Stomach (tissue), 4 donors: ENCODE results near the gene TMEM254.

ENCODE experiments used
- POLR2A ChIP-seq, 4 donors: fragments of 450-650 bp; IDR thresholded peaks; one replicate each; pipeline ENCODE4 v1.6.1; 2016; ENCODE audit warnings: antibody characterized with exemption in 4 of 4, control low read depth in 2 of 4, mild to moderate bottlenecking in 1 of 4, moderate library complexity in 1 of 4
- TF ChIP-seq, protein P1 (sequence below), 7 experiments: fragments of 450-650 bp in 4 of 7; fragments of 200-600 bp in 3 of 7; sonication (generic) in 3 of 7; IDR thresholded peaks; one replicate each; pipeline ENCODE4 v1.5.1; 2016 to 2019; ENCODE audit warnings: antibody characterized with exemption in 7 of 7, control low read depth in 2 of 7, mild to moderate bottlenecking in 1 of 7

DNA sequence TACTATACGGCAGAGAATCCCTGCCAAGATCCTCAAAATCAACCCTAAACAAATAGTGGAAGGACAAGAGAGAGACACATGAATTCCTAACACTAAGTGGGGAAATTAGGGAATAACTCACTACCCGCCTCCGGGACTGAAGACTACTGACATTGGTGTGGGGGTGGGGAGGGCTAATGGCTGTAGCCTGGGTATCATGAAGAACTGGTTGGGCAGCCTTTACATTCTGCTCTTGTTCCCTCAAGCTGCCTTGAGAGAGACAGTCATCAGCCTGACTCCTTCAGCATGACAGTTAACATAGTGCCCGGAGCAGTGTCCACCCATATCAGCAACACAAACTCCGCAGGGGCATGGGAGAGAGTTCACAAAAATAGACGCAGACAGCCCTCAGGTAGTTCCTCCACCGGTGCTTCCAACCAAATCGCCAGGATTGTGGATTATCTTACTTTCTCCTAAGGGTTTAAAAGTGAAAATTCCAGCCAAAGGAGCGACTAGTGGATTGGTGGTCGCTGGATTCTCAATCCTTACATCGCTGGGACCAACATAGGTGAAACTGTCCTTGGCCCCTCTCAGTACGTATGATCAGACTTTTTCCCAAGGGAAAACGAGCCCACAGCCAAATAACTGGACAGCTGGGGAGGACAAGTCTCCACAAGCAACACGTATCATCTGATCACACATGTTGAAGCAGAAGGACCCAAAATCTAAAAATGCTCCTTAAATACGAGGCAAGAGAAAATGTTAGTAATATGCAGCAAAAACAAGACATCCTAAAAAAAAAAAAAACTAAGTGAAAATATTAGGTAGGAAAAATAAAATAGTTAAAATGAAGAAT, 22.6 kb downstream of the TMEM254 start:
- TF ChIP-seq, protein P1, sequence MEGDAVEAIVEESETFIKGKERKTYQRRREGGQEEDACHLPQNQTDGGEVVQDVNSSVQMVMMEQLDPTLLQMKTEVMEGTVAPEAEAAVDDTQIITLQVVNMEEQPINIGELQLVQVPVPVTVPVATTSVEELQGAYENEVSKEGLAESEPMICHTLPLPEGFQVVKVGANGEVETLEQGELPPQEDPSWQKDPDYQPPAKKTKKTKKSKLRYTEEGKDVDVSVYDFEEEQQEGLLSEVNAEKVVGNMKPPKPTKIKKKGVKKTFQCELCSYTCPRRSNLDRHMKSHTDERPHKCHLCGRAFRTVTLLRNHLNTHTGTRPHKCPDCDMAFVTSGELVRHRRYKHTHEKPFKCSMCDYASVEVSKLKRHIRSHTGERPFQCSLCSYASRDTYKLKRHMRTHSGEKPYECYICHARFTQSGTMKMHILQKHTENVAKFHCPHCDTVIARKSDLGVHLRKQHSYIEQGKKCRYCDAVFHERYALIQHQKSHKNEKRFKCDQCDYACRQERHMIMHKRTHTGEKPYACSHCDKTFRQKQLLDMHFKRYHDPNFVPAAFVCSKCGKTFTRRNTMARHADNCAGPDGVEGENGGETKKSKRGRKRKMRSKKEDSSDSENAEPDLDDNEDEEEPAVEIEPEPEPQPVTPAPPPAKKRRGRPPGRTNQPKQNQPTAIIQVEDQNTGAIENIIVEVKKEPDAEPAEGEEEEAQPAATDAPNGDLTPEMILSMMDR (IDR thresholded peaks at IDR 0.05) = no peak
- no peak for TF ChIP-seq POLR2A (IDR thresholded peaks at IDR 0.05)
